ENCODE measurements around the gene SLC25A10.
A peak's percentile ranks its signal among the peaks of the same experiment; 100 is the strongest.

Gene SLC25A10

GRCh38 chr17:81725439-81725838 is 13.4 kb downstream of the SLC25A10 start:
- Histone ChIP-seq H3K9me3 (ENCODE audit: severe bottlenecking) (no peaks in the 10 kb centered on the region), H3K4me3 (ENCODE audit: severe bottlenecking) (no peak overlapping the region), H3K27ac (ENCODE audit: poor library complexity, severe bottlenecking) (no peak overlapping the region), H3K36me3 (ENCODE audit: low read depth) (no peaks in the 10 kb centered on the region), H3K27me3 (ENCODE audit: insufficient read depth, poor library complexity, severe bottlenecking) (no peaks in the 10 kb centered on the region), H3K4me1 (ENCODE audit: insufficient read depth, poor library complexity, severe bottlenecking) (peaks cover 24% of the 10 kb centered on the region)
- TF ChIP-seq CTCF (IDR thresholded peaks at IDR 0.05; ENCODE audit: poor library complexity, severe bottlenecking): no peak
- ATAC-seq (ENCODE audit: low read depth): no peak
- no peak for DNase-seq (ENCODE audit: low spot score)

GRCh38 chr17:81726004-81726403 is 13.9 kb downstream of the SLC25A10 start:
- no peaks in the 10 kb centered on the region for H3K27me3 ChIP-seq (ENCODE audit: insufficient read depth, poor library complexity, severe bottlenecking)
- H3K27ac ChIP-seq (ENCODE audit: poor library complexity, severe bottlenecking): no peak overlapping the region
- H3K36me3 ChIP-seq (ENCODE audit: low read depth): no peaks in the 10 kb centered on the region
- peaks cover 24% of the 10 kb centered on the region for H3K4me1 ChIP-seq (ENCODE audit: insufficient read depth, poor library complexity, severe bottlenecking)
- H3K4me3 ChIP-seq (ENCODE audit: severe bottlenecking): no peak overlapping the region
- no peaks in the 10 kb centered on the region for H3K9me3 ChIP-seq (ENCODE audit: severe bottlenecking)
- TF ChIP-seq CTCF (IDR thresholded peaks at IDR 0.05; ENCODE audit: poor library complexity, severe bottlenecking): no peak
- ATAC-seq (ENCODE audit: low read depth) (no peak), DNase-seq (ENCODE audit: low spot score) (peak; percentile 19)

- H3K9me3 ChIP-seq (ENCODE audit: severe bottlenecking): no peaks in the 10 kb centered on the region
- ATAC-seq (ENCODE audit: low read depth): no peak
- H3K36me3 ChIP-seq (ENCODE audit: low read depth): no peaks in the 10 kb centered on the region
- no peak for TF ChIP-seq CTCF (IDR thresholded peaks at IDR 0.05; ENCODE audit: poor library complexity, severe bottlenecking)
- no peak overlapping the region for H3K27ac ChIP-seq (ENCODE audit: poor library complexity, severe bottlenecking)
- no peaks in the 10 kb centered on the region for H3K27me3 ChIP-seq (ENCODE audit: insufficient read depth, poor library complexity, severe bottlenecking)
- DNase-seq (ENCODE audit: low spot score): peak; percentile 59
- peaks cover 17% of the 10 kb centered on the region for H3K4me1 ChIP-seq (ENCODE audit: insufficient read depth, poor library complexity, severe bottlenecking)
- H3K4me3 ChIP-seq (ENCODE audit: severe bottlenecking): no peak overlapping the region
Measured at GRCh38 chr17:81727324-81728031, 15.4 kb downstream of the SLC25A10 start.

GRCh38 chr17:81733507-81734404 is 21.7 kb downstream of the SLC25A10 start:
- peaks cover 8% of the 10 kb centered on the region for H3K4me1 ChIP-seq (ENCODE audit: insufficient read depth, poor library complexity, severe bottlenecking)
- no peak overlapping the region for H3K27ac ChIP-seq (ENCODE audit: poor library complexity, severe bottlenecking)
- H3K27me3 ChIP-seq (ENCODE audit: insufficient read depth, poor library complexity, severe bottlenecking): no peaks in the 10 kb centered on the region
- peak; percentile 93 for TF ChIP-seq CTCF (IDR thresholded peaks at IDR 0.05; ENCODE audit: poor library complexity, severe bottlenecking)
- ATAC-seq (ENCODE audit: low read depth) (peak; percentile 82), DNase-seq (ENCODE audit: low spot score) (peak; percentile 84)
- no peaks in the 10 kb centered on the region for H3K36me3 ChIP-seq (ENCODE audit: low read depth)
- no peaks in the 10 kb centered on the region for H3K9me3 ChIP-seq (ENCODE audit: severe bottlenecking)
- no peak overlapping the region for H3K4me3 ChIP-seq (ENCODE audit: severe bottlenecking)
